OCI-LY3 (cell line): Measurements from ENCODE around the gene AK9.

Source experiments
- H2AFZ ChIP-seq: fragments of 200-600, 300-600 bp; shearing (Covaris generic); 2 replicates; pipeline ENCODE4 v1.6.0; 2014; ENCODE audit warnings: antibody characterized with exemption, low read depth, low read length
- H3K27ac ChIP-seq: fragments of 200-600, 300-600 bp; sonication (generic); 2 replicates; pipeline ENCODE4 v1.5.1; 2014; ENCODE audit warnings: mild to moderate bottlenecking, low read length, moderate library complexity, mixed read lengths
- H3K27me3 ChIP-seq: fragments of 200-600, 300-600 bp; sonication (generic); 2 replicates; pipeline ENCODE4 v1.6.1; 2014; ENCODE audit warnings: low read depth, low read length, mixed read lengths
- H3K36me3 ChIP-seq: fragments of 200-600, 300-600 bp; sonication (generic); replicated peaks from 2 replicates; pipeline ENCODE3; 2014; ENCODE audit warnings: low read depth, low read length, mixed read lengths
- H3K4me1 ChIP-seq: fragments of 300-600, 200-600 bp; sonication (generic); 2 replicates; pipeline ENCODE4 v1.6.1; 2014; ENCODE audit warnings: low read length, mixed read lengths
- H3K4me2 ChIP-seq: fragments of 200-600, 300-600 bp; sonication (generic); 2 replicates; pipeline ENCODE4 v1.6.1; 2014; ENCODE audit warnings: low read length, mixed read lengths
- H3K4me3 ChIP-seq: fragments of 300-600, 200-600 bp; sonication (generic); 2 replicates; pipeline ENCODE4 v1.5.1; 2014; ENCODE audit warnings: antibody characterized with exemption, mild to moderate bottlenecking, low read length, moderate library complexity
- H3K79me2 ChIP-seq: fragments of 300-600, 200-600 bp; shearing (Covaris generic); 2 replicates; pipeline ENCODE4 v1.6.1; 2014; ENCODE audit warnings: mild to moderate bottlenecking, low read length, mixed read lengths
- H3K9ac ChIP-seq: fragments of 300-600, 200-600 bp; shearing (Covaris generic); 2 replicates; pipeline ENCODE4 v1.6.0; 2014; ENCODE audit warnings: mild to moderate bottlenecking, low read length, moderate library complexity
- H3K9me3 ChIP-seq: fragments of 200-600, 300-600 bp; shearing (Covaris generic); 2 replicates; pipeline ENCODE4 v1.6.1; 2014; ENCODE audit warnings: low read length, mixed read lengths; ENCODE audit not compliant: insufficient read depth
- H4K20me1 ChIP-seq: fragments of 200-600, 300-600 bp; sonication (generic); 2 replicates; pipeline ENCODE4 v1.6.1; 2016; ENCODE audit warnings: low read length, mixed read lengths; ENCODE audit not compliant: insufficient read depth
- CTCF ChIP-seq: fragments of 200-600, 300-600 bp; sonication (generic); IDR thresholded peaks from 2 replicates; pipeline ENCODE4 v1.5.1; 2014; ENCODE audit warnings: antibody characterized with exemption, low read length, low read depth
- EZH2phosphoT487 ChIP-seq: fragments of 200-600 bp; shearing (Covaris generic); IDR thresholded peaks from 2 replicates; pipeline ENCODE4 v1.6.1; 2018; ENCODE audit warnings: antibody characterized with exemption, mixed run types, low read depth

Gene AK9

GRCh38 chr6:109449795-109450673 lies 241.0 kb downstream of the AK9 start:
- H3K4me3 ChIP-seq = no peak overlapping the region
- peaks cover 9% of the 10 kb centered on the region for H3K4me1 ChIP-seq
- no peaks in the 10 kb centered on the region for H3K27me3 ChIP-seq
- H3K27ac ChIP-seq = no peak overlapping the region
- H3K79me2 ChIP-seq = no peaks in the 10 kb centered on the region; the same call in 1 of the 2 replicates
- H2AFZ ChIP-seq = no peak overlapping the region
- no peak overlapping the region for H3K4me2 ChIP-seq
- H3K9ac ChIP-seq = no peak overlapping the region
- TF ChIP-seq EZH2phosphoT487 (no peak), CTCF (no peak)
- H3K36me3 ChIP-seq = no peaks in the 10 kb centered on the region
- no peaks in the 10 kb centered on the region for H4K20me1 ChIP-seq
- no peaks in the 10 kb centered on the region for H3K9me3 ChIP-seq

GRCh38 chr6:109449064-109449794 lies 241.8 kb downstream of the AK9 start:
- Histone ChIP-seq H3K27ac (no peak overlapping the region), H3K79me2 (no peaks in the 10 kb centered on the region; the same call in 1 of the 2 replicates), H3K4me3 (no peak overlapping the region), H4K20me1 (no peaks in the 10 kb centered on the region), H3K36me3 (peaks cover 3% of the 10 kb centered on the region), H3K4me1 (peaks cover 6% of the 10 kb centered on the region), H2AFZ (no peak overlapping the region), H3K27me3 (no peaks in the 10 kb centered on the region), H3K9ac (no peak overlapping the region), H3K9me3 (no peaks in the 10 kb centered on the region), H3K4me2 (no peak overlapping the region)
- TF ChIP-seq CTCF (no peak), EZH2phosphoT487 (no peak)

GRCh38 chr6:109448615-109449014 lies 242.4 kb downstream of the AK9 start:
- no peak overlapping the region for H3K27ac ChIP-seq
- peaks cover under 1% of the 10 kb centered on the region for H3K4me1 ChIP-seq
- H3K4me2 ChIP-seq = no peak overlapping the region
- peaks cover 3% of the 10 kb centered on the region for H3K36me3 ChIP-seq
- H3K9me3 ChIP-seq = no peaks in the 10 kb centered on the region
- no peak overlapping the region for H3K9ac ChIP-seq
- TF ChIP-seq EZH2phosphoT487 (no peak), CTCF (no peak)
- no peak overlapping the region for H3K4me3 ChIP-seq
- no peaks in the 10 kb centered on the region for H3K27me3 ChIP-seq
- H3K79me2 ChIP-seq = no peaks in the 10 kb centered on the region
- H2AFZ ChIP-seq = no peak overlapping the region
- no peaks in the 10 kb centered on the region for H4K20me1 ChIP-seq

GRCh38 chr6:109447878-109448555 lies 243.0 kb downstream of the AK9 start:
- no peak for TF ChIP-seq EZH2phosphoT487
- no peak; the same call in 1 of the 2 replicates for TF ChIP-seq CTCF
- Histone ChIP-seq H3K27ac (no peak overlapping the region), H3K4me2 (no peak overlapping the region), H3K9ac (no peak overlapping the region), H3K9me3 (no peaks in the 10 kb centered on the region), H3K4me1 (no peaks in the 10 kb centered on the region), H3K27me3 (no peaks in the 10 kb centered on the region), H2AFZ (no peak overlapping the region), H4K20me1 (no peaks in the 10 kb centered on the region), H3K4me3 (no peak overlapping the region), H3K79me2 (no peaks in the 10 kb centered on the region), H3K36me3 (peaks cover 3% of the 10 kb centered on the region)
